Measurements from ENCODE around the gene PACSIN2. TPM values are rescaled to one million over a fixed set of nuclear protein-coding genes. Genes with fewer than 3 reads are reported as not detected.
"Not testable (repeated sequence)": the region's sequence is repeated elsewhere in the genome, so short reads cannot be mapped to it uniquely, and the experiment has no call there.

PACSIN2 gene
- total RNA-seq, 2 donors from 2014 or later: 28.8 to 31.3 TPM

DNA sequence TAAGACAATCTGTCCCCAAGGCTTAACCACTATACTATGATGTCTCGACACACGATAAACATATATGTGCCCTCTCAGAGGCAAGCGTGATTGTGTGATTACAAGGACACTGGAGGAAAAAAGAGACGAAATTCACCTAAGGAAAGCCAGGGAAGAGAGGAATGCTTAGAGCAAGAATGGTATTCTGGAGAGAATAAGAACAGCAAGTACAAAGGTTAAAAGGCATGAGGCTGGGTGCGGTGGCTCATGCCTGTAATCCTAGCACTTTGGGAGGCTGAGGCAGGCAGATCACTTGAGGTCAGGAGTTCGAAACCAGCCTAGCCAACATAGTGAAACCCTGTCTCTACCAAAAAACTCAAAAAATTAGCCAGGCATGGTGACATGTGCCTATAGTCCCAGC lies 61.2 kb downstream of the PACSIN2 start:
- H3K9me3 Mint-ChIP-seq; ATAC-seq (replicated peaks in 1 of 2); H3K36me3 Mint-ChIP-seq (ENCODE audit: insufficient read depth in 2 of 2); H3K27ac Mint-ChIP-seq; H3K27me3 Mint-ChIP-seq (ENCODE audit: low read depth); DNase-seq; H3K4me3 Mint-ChIP-seq: not testable (repeated sequence)
- peaks cover 33% of the 10 kb centered on the region for H3K4me1 Mint-ChIP-seq (ENCODE audit: low read depth)

DNA sequence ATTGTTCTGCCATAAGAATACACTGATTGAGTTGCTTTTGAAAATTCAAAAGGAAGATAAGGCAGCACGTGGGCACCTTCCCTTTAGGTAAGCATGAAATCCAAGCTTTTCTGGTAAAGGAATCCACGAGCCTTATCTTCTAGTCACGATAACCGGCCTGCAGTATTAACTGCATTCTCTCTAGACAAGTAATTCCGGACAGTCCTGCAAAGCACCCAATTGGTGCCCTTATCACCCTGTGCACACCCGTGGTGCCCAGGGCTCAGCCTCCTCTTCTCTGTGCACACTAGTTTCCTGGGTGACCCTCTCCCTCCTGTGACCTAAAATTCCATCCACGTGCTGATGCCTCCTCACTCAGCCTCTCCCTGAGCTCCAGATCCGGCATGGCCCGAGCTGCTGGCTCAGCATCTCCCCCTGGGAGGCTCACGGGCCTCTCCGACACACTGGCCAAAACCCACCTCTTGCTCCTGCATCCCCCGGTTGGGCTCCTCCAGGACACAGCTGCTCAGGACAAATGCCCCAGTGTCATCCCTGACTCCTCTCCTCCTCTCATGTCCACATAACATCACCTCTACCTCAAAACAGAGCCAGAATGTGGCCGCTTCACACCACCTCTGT lies 63.7 kb downstream of the PACSIN2 start:
- Mint-ChIP-seq H3K4me3 (no peak overlapping the region), H3K4me1 (ENCODE audit: low read depth) (peaks cover 37% of the 10 kb centered on the region), H3K27me3 (ENCODE audit: low read depth) (no peaks in the 10 kb centered on the region), H3K27ac (no peak overlapping the region), H3K9me3 (no peaks in the 10 kb centered on the region), H3K36me3 (ENCODE audit: insufficient read depth in 2 of 2) (no peaks in the 10 kb centered on the region)
- no peak for ATAC-seq (replicated peaks in 1 of 2)
- DNase-seq: no peak

DNA sequence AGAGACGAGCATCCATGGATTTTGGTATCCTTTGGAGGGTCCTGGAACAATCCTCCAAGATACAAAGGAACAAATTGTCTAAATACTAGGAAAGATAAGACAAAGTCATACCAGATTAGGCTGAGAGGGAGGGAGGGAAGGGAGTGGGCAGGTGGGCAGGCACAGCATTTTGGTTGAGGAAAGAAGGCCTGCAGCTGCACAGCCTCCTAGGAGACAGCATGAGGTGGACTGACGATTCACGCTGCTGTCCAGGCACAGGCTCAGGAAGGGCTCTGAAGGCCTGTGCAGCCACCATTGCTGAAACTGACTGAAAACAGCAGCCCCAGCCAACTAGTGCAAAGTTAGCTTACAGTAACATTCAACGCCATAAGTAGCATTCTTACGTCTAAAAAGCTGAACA lies 64.7 kb downstream of the PACSIN2 start:
- peaks cover 45% of the 10 kb centered on the region for H3K4me1 Mint-ChIP-seq (ENCODE audit: low read depth)
- no peak overlapping the region for H3K27ac Mint-ChIP-seq
- H3K9me3 Mint-ChIP-seq: no peaks in the 10 kb centered on the region
- DNase-seq: no peak
- no peaks in the 10 kb centered on the region for H3K36me3 Mint-ChIP-seq (ENCODE audit: insufficient read depth in 2 of 2)
- H3K27me3 Mint-ChIP-seq (ENCODE audit: low read depth): no peaks in the 10 kb centered on the region
- H3K4me3 Mint-ChIP-seq: no peak overlapping the region
- ATAC-seq (replicated peaks in 1 of 2): no peak

DNA sequence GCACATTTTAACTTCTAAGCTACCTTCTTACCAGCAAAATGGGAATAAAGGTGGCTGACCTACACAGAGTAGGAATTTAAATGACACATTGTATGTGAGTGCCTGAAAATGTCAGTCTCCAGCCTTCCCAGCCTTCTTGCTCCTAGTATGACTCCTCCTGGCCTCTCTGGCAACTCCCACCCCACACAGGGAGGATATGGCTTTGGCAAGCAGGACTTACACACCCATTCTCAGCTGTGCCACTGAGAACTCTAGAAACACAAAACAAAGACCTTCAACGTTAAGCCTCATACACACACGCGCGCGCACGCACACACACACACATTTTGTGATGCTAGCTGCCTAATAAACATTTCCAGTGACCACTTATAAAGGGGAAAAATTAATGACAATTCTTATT lies 65.8 kb downstream of the PACSIN2 start:
- Mint-ChIP-seq H3K4me1 (ENCODE audit: low read depth) (peaks cover 48% of the 10 kb centered on the region), H3K27ac (no peak overlapping the region), H3K36me3 (ENCODE audit: insufficient read depth in 2 of 2) (no peaks in the 10 kb centered on the region), H3K27me3 (ENCODE audit: low read depth) (no peaks in the 10 kb centered on the region), H3K4me3 (no peak overlapping the region), H3K9me3 (no peaks in the 10 kb centered on the region)
- ATAC-seq (replicated peaks in 1 of 2) (no peak), DNase-seq (no peak)

DNA sequence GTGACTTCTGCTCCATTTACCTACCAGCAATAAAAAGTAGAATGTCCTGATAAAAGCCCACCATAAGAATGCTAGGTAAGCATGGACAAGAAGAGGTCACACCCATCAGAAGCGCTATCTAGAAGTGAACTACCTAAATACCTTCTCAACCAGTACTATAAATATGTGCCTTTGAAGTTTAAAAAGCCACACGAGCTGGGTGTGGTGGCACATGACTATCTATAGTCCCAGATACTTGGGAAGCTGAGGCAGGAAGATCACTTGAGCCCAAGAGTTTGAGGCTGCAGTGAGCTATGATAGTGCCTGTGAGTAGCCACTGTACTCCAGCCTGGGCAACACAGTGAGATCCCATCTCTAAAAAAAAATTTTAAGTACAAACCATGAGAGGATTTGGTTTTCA lies 66.7 kb downstream of the PACSIN2 start:
- no peak for ATAC-seq (replicated peaks in 1 of 2)
- no peaks in the 10 kb centered on the region for H3K27me3 Mint-ChIP-seq (ENCODE audit: low read depth)
- H3K4me1 Mint-ChIP-seq (ENCODE audit: low read depth): peaks cover 42% of the 10 kb centered on the region

DNA sequence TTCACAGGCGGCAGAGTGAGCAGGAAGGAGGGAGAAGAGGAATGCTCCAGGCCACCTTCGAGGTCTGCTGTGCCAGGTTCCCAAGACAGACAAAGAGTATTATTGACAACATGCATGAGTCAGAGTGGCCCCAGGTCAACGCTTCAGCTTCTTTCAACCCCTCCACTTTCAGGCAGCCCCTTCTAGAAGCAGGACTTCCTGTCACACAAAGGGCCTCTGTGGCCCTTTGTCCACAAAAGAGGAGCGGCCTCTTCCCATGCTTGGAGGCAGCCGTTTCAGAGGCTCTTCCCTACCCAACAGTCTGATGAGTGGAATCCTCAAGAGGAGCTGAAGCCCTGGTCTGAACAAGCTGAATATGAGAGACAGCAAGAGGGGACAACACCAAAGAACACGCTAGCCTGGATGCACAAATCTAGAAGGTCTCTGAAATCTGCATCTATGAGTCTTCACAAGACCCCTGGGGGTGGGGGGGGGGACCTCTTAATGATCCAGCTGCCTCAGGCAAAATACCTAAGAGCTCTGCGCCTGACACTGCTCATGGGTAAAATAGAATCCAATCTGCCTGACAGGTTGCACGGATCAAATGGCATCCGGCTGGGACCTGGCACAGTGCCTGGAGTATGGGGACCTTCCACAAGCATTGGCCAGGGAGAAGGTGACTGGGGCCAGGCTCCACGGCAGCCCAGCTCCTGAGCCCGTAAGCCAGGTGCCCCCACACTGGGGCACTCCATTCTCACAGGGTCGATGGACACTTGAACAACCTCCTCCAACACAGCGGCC lies 67.5 kb downstream of the PACSIN2 start:
- H3K9me3 Mint-ChIP-seq: no peaks in the 10 kb centered on the region
- DNase-seq: no peak
- H3K27ac Mint-ChIP-seq: no peak overlapping the region
- peaks cover 37% of the 10 kb centered on the region for H3K4me1 Mint-ChIP-seq (ENCODE audit: low read depth)
- H3K36me3 Mint-ChIP-seq (ENCODE audit: insufficient read depth in 2 of 2): no peaks in the 10 kb centered on the region
- ATAC-seq (replicated peaks in 1 of 2): no peak
- no peaks in the 10 kb centered on the region for H3K27me3 Mint-ChIP-seq (ENCODE audit: low read depth)
- no peak overlapping the region for H3K4me3 Mint-ChIP-seq

More for the DNA sequence above, 66.7 kb downstream of the PACSIN2 start:
- Mint-ChIP-seq H3K27ac (no peak overlapping the region), H3K4me3 (no peak overlapping the region), H3K36me3 (ENCODE audit: insufficient read depth in 2 of 2) (no peaks in the 10 kb centered on the region), H3K9me3 (no peaks in the 10 kb centered on the region)
- no peak for DNase-seq

DNA sequence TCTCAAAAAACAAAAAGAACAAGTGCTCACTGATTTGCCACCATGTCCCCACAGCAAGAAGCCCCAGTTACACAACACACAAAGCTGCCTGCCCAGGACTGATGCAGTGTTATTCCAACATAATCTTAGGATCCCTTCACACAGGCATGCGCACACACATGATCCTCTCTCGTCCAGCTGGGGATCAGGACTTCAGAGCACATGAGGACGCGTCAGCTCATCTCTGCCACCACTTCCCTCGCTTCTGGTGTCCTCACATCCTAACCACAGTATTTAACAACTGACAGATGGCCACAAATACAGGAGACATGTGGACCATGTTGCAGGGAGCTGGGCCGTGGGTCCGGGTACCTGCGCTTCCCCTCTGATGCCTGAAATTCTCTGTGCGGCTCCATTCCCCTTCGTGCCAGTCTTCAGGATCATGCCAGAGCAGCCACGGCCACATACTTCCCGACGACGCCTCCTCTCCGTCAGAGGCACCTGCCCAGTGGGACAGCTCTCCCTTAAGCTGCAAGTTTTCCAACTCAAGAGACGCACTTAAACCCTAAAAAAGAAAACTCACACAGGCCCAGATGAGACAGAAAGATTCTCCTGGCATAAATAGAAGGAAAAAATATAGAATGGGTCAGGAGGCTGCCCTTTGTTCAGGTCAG lies 68.3 kb downstream of the PACSIN2 start:
- Mint-ChIP-seq H3K4me1 (ENCODE audit: low read depth) (peaks cover 37% of the 10 kb centered on the region), H3K27ac (no peak overlapping the region), H3K36me3 (ENCODE audit: insufficient read depth in 2 of 2) (no peaks in the 10 kb centered on the region), H3K4me3 (no peak overlapping the region), H3K27me3 (ENCODE audit: low read depth) (no peaks in the 10 kb centered on the region), H3K9me3 (no peaks in the 10 kb centered on the region)
- ATAC-seq (replicated peaks in 1 of 2): no peak
- no peak for DNase-seq

DNA sequence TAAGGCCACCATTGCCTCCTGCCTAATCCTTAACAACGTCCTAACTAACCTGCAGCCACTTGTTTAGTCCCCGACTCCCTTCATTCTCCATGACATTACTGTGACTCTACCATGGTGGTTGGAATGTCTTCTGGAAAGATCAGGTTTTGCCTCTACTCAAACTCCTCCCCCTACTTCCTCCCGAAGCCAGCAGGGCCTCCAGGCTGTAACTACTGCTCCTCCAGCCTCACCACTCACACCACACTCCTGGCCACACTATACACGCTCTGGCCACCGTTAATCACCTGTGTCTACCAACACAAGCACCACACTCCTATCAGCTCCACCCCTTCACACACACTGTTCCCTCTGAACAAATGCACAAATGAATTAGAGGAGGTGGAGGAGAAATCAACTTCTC lies 69.2 kb downstream of the PACSIN2 start:
- ATAC-seq (replicated peaks in 1 of 2) (no peak), DNase-seq (no peak)
- Mint-ChIP-seq H3K27me3 (ENCODE audit: low read depth) (no peaks in the 10 kb centered on the region), H3K27ac (no peak overlapping the region), H3K4me1 (ENCODE audit: low read depth) (peaks cover 37% of the 10 kb centered on the region), H3K9me3 (no peaks in the 10 kb centered on the region), H3K4me3 (no peak overlapping the region), H3K36me3 (ENCODE audit: insufficient read depth in 2 of 2) (no peaks in the 10 kb centered on the region)

DNA sequence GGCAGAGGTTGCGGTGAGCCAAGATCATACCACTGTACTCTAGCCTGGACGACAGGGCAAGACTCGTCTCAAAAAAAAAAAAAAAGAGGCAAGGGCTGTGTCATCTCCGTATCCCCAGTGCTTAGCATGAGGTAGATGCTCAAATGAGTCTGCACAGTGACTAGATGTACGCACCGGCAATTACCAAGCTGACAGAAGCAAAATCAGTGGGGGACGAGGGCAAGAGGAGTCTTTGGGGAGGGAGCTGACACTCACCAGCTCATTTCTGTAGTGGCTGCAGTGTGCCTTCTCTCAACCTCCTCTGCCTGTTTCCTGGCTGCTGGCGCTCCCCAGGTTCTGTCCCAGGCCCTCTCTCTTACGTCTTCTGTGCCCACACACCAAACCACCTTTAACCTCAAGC lies 69.9 kb downstream of the PACSIN2 start:
- H3K36me3 Mint-ChIP-seq (ENCODE audit: insufficient read depth in 2 of 2): no peaks in the 10 kb centered on the region
- H3K27ac Mint-ChIP-seq: no peak overlapping the region
- ATAC-seq (replicated peaks in 1 of 2): peak; percentile 74 to 84
- no peaks in the 10 kb centered on the region for H3K9me3 Mint-ChIP-seq
- H3K4me3 Mint-ChIP-seq: no peak overlapping the region
- peak in 1 of 2 donors; percentile 5 for DNase-seq
- no peaks in the 10 kb centered on the region for H3K27me3 Mint-ChIP-seq (ENCODE audit: low read depth)
- H3K4me1 Mint-ChIP-seq (ENCODE audit: low read depth): peaks cover 43% of the 10 kb centered on the region

DNA sequence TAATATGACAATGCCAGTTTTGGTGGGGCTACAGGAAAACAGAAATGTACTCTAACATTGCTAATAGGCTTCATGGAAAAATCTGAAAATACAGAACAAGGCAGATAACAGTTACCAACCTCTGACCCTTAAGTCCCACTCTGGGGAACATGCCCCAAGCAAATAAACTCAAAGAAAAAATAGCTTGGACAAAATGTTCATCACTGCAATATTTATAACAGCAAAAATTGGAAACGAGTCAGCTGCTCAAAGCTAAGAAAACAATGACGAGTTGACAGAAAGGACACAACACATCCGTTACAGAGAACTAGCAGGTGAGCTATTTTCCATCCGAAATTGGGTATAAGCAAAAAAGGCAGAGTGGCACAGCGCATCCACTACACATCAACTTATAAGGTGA lies 70.5 kb downstream of the PACSIN2 start:
- no peaks in the 10 kb centered on the region for H3K9me3 Mint-ChIP-seq
- DNase-seq (no peak), ATAC-seq (replicated peaks in 1 of 2) (no peak)
- peaks cover 43% of the 10 kb centered on the region for H3K4me1 Mint-ChIP-seq (ENCODE audit: low read depth)
- H3K27ac Mint-ChIP-seq: no peak overlapping the region
- H3K27me3 Mint-ChIP-seq (ENCODE audit: low read depth): no peaks in the 10 kb centered on the region
- H3K4me3 Mint-ChIP-seq: no peak overlapping the region
- H3K36me3 Mint-ChIP-seq (ENCODE audit: insufficient read depth in 2 of 2): no peaks in the 10 kb centered on the region

DNA sequence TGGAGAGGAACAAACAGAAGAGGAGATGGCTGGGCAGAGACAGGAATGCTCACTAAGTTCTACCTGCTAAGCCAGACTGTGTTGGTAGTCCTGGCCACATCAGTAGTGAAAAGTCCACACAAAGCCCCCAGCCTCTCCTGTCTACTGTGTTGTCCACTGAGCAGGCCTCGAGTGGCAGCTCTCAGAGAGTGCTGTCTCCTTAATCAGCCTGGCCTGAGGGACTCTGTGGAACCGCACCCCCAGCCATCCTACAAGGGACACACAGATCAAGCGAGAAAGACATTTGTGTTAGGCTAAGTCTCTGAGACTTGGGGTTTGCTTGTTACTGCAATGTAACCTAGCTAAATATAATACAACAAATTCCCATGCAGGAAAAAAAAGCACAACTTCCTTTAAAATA lies 71.0 kb downstream of the PACSIN2 start:
- no peak overlapping the region for H3K4me3 Mint-ChIP-seq
- no peaks in the 10 kb centered on the region for H3K9me3 Mint-ChIP-seq
- H3K36me3 Mint-ChIP-seq (ENCODE audit: insufficient read depth in 2 of 2): no peaks in the 10 kb centered on the region
- H3K27ac Mint-ChIP-seq: no peak overlapping the region
- DNase-seq: no peak
- no peaks in the 10 kb centered on the region for H3K27me3 Mint-ChIP-seq (ENCODE audit: low read depth)
- H3K4me1 Mint-ChIP-seq (ENCODE audit: low read depth): peaks cover 39% of the 10 kb centered on the region
- ATAC-seq (replicated peaks in 1 of 2): no peak

DNA sequence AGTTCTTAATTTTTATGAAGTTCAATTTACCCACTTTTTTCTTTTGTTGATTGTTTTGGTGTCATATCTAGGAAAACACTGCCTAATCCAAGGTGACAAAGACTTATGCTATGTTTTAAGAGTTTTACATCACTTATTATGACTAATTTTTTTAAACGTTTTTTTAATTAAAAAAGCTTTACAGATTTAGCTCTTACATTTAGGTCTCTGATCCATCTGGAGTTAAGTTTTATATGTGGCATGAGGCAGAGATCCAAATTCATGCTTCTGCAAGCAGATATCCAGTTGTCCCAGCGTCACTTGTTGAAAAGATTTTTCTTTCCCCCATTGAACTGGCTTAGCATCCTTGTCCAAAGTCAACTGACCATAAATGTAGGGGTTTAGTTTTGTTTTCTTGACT lies 72.6 kb downstream of the PACSIN2 start:
- no peaks in the 10 kb centered on the region for H3K9me3 Mint-ChIP-seq
- no peak for DNase-seq
- no peaks in the 10 kb centered on the region for H3K27me3 Mint-ChIP-seq (ENCODE audit: low read depth)
- ATAC-seq (replicated peaks in 1 of 2): no peak
- H3K4me1 Mint-ChIP-seq (ENCODE audit: low read depth): peaks cover 38% of the 10 kb centered on the region
- no peaks in the 10 kb centered on the region for H3K36me3 Mint-ChIP-seq (ENCODE audit: insufficient read depth in 2 of 2)
- no peak overlapping the region for H3K4me3 Mint-ChIP-seq
- H3K27ac Mint-ChIP-seq: no peak overlapping the region

DNA sequence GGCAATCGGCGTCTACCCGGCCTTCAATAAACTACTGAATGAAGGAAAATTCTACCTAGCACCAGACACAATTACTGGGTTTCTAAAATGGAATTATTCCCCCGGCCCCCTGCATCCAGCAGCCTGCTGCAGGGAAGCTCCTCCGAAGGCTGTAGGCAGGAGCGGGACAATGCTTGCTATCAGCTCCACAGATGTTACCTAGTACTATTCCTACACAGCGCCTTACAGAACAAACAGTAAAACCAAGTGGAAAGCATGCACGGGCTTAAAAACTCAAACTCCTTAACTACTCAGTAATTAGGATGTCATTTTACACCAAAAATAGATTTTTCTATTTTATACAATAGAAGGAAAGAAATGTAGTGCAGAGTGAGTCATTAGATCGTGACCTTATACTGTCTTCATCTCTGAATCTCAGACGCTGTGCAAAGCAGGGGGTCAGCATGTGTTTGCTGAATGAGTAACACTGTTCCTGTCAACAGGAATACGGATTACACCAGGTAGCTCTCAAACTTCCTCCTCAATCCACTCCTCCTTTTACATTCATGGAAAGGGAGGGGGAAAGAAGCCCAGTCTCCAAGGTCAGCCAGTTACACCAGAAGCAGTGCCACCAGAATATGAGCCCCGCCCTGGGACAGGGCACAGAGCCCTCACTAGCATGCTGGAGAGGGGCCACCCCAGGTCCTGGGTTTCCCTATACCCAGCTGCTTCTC lies 74.9 kb downstream of the PACSIN2 start:
- H3K27me3 Mint-ChIP-seq (ENCODE audit: low read depth): no peaks in the 10 kb centered on the region
- peaks cover 30% of the 10 kb centered on the region for H3K4me1 Mint-ChIP-seq (ENCODE audit: low read depth)
- H3K9me3 Mint-ChIP-seq: no peaks in the 10 kb centered on the region
- no peak overlapping the region for H3K27ac Mint-ChIP-seq
- no peaks in the 10 kb centered on the region for H3K36me3 Mint-ChIP-seq (ENCODE audit: insufficient read depth in 2 of 2)
- DNase-seq: no peak
- ATAC-seq (replicated peaks in 1 of 2): no peak
- no peak overlapping the region for H3K4me3 Mint-ChIP-seq

Data from activated T-cell treated with anti-CD3 and anti-CD28 coated beads, Interleukin-2, amount 50 U/mL, for 72 hours (primary cell).